Measurements from ENCODE around the gene LAMC3. TPM values are rescaled to one million over a fixed set of nuclear protein-coding genes. Genes with fewer than 3 reads are reported as not detected.

The LAMC3 gene
- total RNA-seq, 2 experiments from 2014 or later: 0.69 to 0.98 TPM

DNA sequence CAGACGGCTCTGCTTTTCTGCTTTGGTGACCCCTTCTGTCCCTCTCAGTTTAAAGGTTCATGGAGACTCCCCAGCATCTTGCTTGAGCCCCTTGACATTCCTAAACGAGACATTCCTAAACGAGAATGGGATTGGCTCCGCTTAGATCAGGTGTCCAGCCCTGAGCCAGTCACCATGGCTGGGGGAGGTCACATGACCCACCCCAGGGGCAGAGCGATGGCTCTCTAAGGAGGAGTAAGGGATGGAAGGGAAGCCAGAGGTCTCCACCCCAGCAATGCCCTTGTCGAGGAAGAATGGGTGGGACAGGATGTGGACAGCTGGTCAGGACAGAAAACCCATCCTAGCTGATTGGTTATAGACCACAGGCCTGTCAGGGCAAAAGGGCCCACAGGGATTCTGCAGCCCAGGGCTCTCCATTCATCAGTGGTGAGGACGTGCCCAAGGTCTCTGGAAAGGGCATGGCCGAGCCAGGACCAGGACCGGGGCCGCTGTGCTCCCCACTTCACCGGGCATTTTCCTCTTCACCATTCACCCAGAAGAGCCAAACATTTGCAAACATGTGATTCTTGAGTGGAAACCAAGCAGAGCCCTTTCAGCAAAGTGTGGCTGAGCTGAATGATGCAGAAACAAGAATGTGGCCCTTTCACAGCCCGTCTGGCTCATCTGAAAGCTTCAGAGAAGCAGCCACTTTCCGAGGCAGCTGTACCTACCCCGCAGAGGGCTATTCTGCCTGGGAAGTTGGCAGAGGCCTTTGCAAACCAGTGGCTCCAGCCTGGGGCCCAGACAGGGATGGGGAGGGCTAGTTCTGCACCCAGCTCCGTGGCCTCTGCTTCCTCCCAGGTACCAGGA lies 67.6 kb downstream of the LAMC3 start:
- intact Hi-C loops (cut with micrococcal nuclease): no loop called here
- Mint-ChIP-seq H3K27ac (no peak overlapping the region), H3K9me3 (no peaks in the 10 kb centered on the region), H3K36me3 (ENCODE audit: low read depth) (no peaks in the 10 kb centered on the region), H3K27me3 (ENCODE audit: low read depth) (no peaks in the 10 kb centered on the region), H3K4me3 (no peak overlapping the region), H3K4me1 (ENCODE audit: low read depth) (no peaks in the 10 kb centered on the region)
- no peak for DNase-seq
- CTCF ChIA-PET: no interaction called here

GRCh38 chr9:131078427-131079366 lies 69.7 kb downstream of the LAMC3 start:
- intact Hi-C loops (cut with micrococcal nuclease): no loop called here
- Mint-ChIP-seq H3K27ac (no peak overlapping the region), H3K4me1 (ENCODE audit: low read depth) (no peaks in the 10 kb centered on the region), H3K27me3 (ENCODE audit: low read depth) (no peaks in the 10 kb centered on the region), H3K4me3 (no peak overlapping the region), H3K36me3 (ENCODE audit: low read depth) (no peaks in the 10 kb centered on the region), H3K9me3 (no peaks in the 10 kb centered on the region)
- DNase-seq: no peak
- CTCF ChIA-PET: no interaction called here

DNA sequence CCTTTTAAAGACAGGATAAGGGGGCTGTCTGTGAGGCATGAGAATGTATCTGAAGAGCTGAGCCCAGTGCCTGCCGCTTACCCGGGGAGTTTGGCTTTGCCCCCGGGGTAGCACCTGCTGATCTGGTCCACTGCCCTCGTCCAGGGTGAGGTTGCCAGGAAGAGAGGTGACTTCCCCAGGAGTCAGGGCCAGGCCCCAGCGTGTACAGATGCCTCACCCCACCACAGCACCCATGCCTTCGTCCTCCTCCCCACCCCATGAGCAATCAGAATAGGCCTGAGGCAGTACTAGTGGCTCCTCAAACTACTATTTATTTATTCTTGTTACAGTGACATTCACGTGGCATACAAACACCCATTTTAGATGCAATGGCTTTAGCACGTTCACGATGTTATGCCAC lies 71.6 kb downstream of the LAMC3 start:
- CTCF ChIA-PET: no interaction called here
- no peaks in the 10 kb centered on the region for H3K4me1 Mint-ChIP-seq (ENCODE audit: low read depth)

GRCh38 chr9:131081868-131082267 lies 72.9 kb downstream of the LAMC3 start:
- H3K4me1 Mint-ChIP-seq (ENCODE audit: low read depth): no peaks in the 10 kb centered on the region
- DNase-seq: no peak
- H3K9me3 Mint-ChIP-seq: no peaks in the 10 kb centered on the region
- CTCF ChIA-PET: no interaction called here
- intact Hi-C loops (cut with micrococcal nuclease): no loop called here
- no peaks in the 10 kb centered on the region for H3K36me3 Mint-ChIP-seq (ENCODE audit: low read depth)
- no peak overlapping the region for H3K4me3 Mint-ChIP-seq
- H3K27ac Mint-ChIP-seq: no peak overlapping the region
- H3K27me3 Mint-ChIP-seq (ENCODE audit: low read depth): no peaks in the 10 kb centered on the region

More for the DNA sequence above, 71.6 kb downstream of the LAMC3 start:
- no peaks in the 10 kb centered on the region for H3K27me3 Mint-ChIP-seq (ENCODE audit: low read depth)
- no peaks in the 10 kb centered on the region for H3K9me3 Mint-ChIP-seq
- H3K36me3 Mint-ChIP-seq (ENCODE audit: low read depth): no peaks in the 10 kb centered on the region
- no peak overlapping the region for H3K4me3 Mint-ChIP-seq
- no peak for DNase-seq
- H3K27ac Mint-ChIP-seq: no peak overlapping the region
- intact Hi-C loops (cut with micrococcal nuclease): no loop called here

DNA sequence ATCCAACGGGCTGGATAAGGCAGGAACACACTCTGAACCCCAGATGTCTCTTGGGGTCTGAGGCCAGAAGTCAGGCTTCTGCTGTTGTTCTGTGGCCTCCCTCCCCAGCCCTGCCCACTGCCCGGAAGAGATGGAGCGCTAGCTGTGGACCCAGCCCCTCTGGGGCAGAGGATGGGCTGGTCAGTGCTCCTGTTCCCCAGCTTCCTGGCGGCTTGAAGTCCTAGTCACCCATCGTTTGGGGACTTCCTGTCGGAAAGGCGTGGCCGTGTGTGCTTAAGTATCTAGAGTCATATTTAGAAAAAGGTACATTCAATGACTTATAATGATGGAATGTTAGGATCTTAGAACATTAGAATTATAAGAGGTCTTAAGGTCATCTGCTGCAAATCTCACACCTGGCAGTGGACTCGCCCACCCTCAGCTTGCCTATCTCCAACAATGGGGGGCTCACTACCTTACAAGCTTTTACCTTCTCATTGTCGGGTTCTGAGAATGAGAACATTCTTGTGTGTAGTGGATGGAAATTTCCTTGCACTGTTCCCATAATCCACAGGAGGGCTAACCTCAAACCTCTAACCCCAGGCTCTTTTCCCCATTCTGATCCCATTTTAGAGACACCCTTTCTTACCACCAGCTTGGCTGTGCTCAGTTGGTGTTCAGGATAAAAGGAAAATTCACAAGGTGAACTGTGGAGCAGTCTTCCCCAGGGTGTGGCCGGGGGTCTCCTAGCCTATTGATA lies 74.0 kb downstream of the LAMC3 start:
- Mint-ChIP-seq H3K36me3 (ENCODE audit: low read depth) (no peaks in the 10 kb centered on the region), H3K4me3 (no peak overlapping the region), H3K4me1 (ENCODE audit: low read depth) (no peaks in the 10 kb centered on the region), H3K27ac (no peak overlapping the region), H3K9me3 (no peaks in the 10 kb centered on the region), H3K27me3 (ENCODE audit: low read depth) (no peaks in the 10 kb centered on the region)
- intact Hi-C loops (cut with micrococcal nuclease): no loop called here
- CTCF ChIA-PET: interaction anchor here (0.7 kb wide), 1 partner anchor 118 kb away, joined by 3 read pairs; no protein-coding TSS in a partner anchor
- DNase-seq: no peak

DNA sequence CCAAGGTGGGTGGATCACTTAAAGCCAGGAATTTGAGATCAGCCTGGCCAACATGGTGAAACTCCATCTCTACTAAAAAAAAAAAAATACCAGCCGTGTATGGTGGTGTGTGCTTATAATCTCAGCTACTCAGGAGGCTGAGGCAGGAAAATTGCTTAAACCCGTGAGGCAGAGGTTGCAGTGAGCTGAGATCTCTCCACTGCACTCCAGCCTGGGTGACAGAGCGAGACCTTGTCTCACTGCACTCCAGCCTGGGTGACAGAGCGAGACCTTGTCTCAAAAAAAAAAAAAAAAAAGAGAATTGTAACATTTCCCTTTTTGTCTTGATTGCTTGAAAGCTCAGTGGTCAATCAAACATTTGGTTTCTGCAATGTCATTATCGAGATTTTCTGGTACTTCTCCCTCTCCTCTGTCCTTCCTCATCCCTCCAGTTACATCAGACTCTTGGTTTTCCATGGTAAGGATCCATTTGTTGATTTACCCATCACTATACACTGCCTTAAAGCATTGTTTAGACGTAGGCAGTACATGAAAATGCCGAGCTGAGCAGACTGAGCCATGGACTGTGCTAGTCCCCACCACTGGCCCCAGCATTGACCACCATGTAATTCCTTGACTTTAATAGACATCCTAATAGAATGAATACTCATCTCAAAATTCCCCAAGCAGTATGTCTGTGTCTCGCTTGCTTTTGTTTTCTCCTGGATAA lies 75.8 kb downstream of the LAMC3 start:
- Mint-ChIP-seq H3K4me3 (no peak overlapping the region), H3K36me3 (ENCODE audit: low read depth) (no peaks in the 10 kb centered on the region), H3K9me3 (no peaks in the 10 kb centered on the region), H3K27me3 (ENCODE audit: low read depth) (no peaks in the 10 kb centered on the region), H3K27ac (no peak overlapping the region), H3K4me1 (ENCODE audit: low read depth) (no peaks in the 10 kb centered on the region)
- CTCF ChIA-PET: interaction anchor here (0.7 kb wide), 1 partner anchor 471 kb away, joined by 3 read pairs; no protein-coding TSS in a partner anchor
- no peak for DNase-seq
- intact Hi-C loops (cut with micrococcal nuclease): no loop called here

GRCh38 chr9:131085370-131086122 lies 76.6 kb downstream of the LAMC3 start:
- CTCF ChIA-PET: no interaction called here
- H3K36me3 Mint-ChIP-seq (ENCODE audit: low read depth): no peaks in the 10 kb centered on the region
- intact Hi-C loops (cut with micrococcal nuclease): no loop called here
- H3K9me3 Mint-ChIP-seq: no peaks in the 10 kb centered on the region
- H3K27ac Mint-ChIP-seq: no peak overlapping the region
- no peaks in the 10 kb centered on the region for H3K4me1 Mint-ChIP-seq (ENCODE audit: low read depth)
- no peaks in the 10 kb centered on the region for H3K27me3 Mint-ChIP-seq (ENCODE audit: low read depth)
- DNase-seq: no peak
- H3K4me3 Mint-ChIP-seq: no peak overlapping the region

GRCh38 chr9:131087354-131087893 lies 78.5 kb downstream of the LAMC3 start:
- no peaks in the 10 kb centered on the region for H3K27me3 Mint-ChIP-seq (ENCODE audit: low read depth)
- CTCF ChIA-PET: interaction anchor here (0.6 to 0.8 kb wide), 2 partner anchors 44 to 249 kb away, joined by 3 to 4 read pairs; no protein-coding TSS in a partner anchor
- intact Hi-C loops (cut with micrococcal nuclease): no loop called here

DNA sequence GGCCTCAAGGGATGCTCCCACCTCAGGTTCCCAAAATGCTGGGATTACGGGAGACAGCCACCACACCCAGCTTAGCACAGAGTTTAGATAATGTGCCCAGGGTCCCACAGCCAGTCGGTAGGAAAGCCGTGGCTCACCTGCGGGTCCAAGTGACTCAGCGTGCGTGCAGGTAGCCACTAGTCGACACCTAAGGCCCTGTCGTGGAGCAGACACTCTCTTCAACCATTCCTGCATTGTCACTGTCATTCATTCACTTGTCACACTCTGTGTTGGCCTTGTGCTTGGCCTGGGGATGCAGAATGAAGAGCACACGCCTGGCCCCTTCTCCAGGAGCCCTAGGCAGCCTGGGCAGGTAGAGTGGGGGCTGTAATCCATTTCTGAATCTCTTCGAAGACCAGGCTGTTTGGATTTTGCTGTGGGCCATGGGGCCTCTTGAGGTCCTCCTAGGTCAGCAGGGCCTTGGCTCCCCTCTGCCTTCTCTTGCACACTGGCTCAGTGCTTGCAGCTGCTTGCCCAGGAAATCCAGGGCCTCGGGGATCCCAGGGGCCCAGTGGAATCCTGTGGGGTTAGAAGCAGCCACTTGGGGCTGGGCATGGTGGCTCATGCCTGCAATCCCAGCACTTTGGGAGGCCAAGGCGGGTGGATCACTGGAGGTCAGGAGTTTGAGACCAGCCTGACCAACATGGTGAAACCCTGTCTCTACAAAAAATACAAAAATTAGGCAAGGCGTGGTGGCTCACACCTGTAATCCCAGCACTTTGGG lies 81.2 kb downstream of the LAMC3 start:
- Mint-ChIP-seq H3K4me1 (ENCODE audit: low read depth) (no peaks in the 10 kb centered on the region), H3K27me3 (ENCODE audit: low read depth) (peaks cover 10% of the 10 kb centered on the region), H3K4me3 (no peak overlapping the region), H3K27ac (no peak overlapping the region), H3K36me3 (ENCODE audit: low read depth) (no peaks in the 10 kb centered on the region), H3K9me3 (no peaks in the 10 kb centered on the region)
- CTCF ChIA-PET: no interaction called here
- intact Hi-C loops (cut with micrococcal nuclease): no loop called here
- DNase-seq: no peak

More at GRCh38 chr9:131087354-131087893, 78.5 kb downstream of the LAMC3 start:
- no peaks in the 10 kb centered on the region for H3K36me3 Mint-ChIP-seq (ENCODE audit: low read depth)
- no peaks in the 10 kb centered on the region for H3K9me3 Mint-ChIP-seq
- DNase-seq: no peak
- no peak overlapping the region for H3K4me3 Mint-ChIP-seq
- H3K4me1 Mint-ChIP-seq (ENCODE audit: low read depth): no peaks in the 10 kb centered on the region
- no peak overlapping the region for H3K27ac Mint-ChIP-seq

DNA sequence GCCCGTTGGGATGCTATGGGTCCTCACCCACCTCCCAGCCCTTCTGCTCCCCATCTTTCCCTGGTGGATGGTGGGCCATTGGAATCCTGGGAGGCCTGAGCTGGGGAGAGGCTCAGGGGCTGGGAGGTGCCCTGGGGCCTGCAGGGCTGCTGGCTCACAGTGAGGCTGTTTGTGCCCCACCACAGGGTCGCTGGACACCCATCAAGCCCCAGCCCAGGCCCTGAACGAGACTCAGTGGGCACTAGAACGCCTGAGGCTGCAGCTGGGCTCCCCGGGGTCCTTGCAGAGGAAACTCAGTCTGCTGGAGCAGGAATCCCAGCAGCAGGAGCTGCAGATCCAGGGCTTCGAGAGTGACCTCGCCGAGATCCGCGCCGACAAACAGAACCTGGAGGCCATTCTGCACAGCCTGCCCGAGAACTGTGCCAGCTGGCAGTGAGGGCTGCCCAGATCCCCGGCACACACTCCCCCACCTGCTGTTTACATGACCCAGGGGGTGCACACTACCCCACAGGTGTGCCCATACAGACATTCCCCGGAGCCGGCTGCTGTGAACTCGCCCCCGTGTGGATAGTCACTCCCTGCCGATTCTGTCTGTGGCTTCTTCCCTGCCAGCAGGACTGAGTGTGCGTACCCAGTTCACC lies 82.5 kb downstream of the LAMC3 start:
- no peak for DNase-seq
- Mint-ChIP-seq H3K4me1 (ENCODE audit: low read depth) (peaks cover 3% of the 10 kb centered on the region), H3K27me3 (ENCODE audit: low read depth) (peaks cover 18% of the 10 kb centered on the region), H3K4me3 (no peak overlapping the region), H3K9me3 (no peaks in the 10 kb centered on the region), H3K36me3 (ENCODE audit: low read depth) (no peaks in the 10 kb centered on the region), H3K27ac (no peak overlapping the region)
- CTCF ChIA-PET: no interaction called here
- intact Hi-C loops (cut with micrococcal nuclease): no loop called here
